Measurements from ENCODE around the gene SAV1.

GRCh38 chr14:50598765-50599164 is 69.3 kb downstream of the SAV1 start:
- TF ChIP-seq CTCF (IDR thresholded peaks at IDR 0.05; ENCODE audit: control extremely low read depth in 1 of 3, insufficient read depth in 1 of 3, low read depth in 1 of 3, low read length in 3 of 3), result no peak
- no peak for TF ChIP-seq USF2 (IDR thresholded peaks at IDR 0.05; ENCODE audit: low read length)
- no peak for TF ChIP-seq EZH2 (IDR thresholded peaks at IDR 0.05; ENCODE audit: low read depth, low read length, severe bottlenecking)
- TF ChIP-seq RAD21 (IDR thresholded peaks at IDR 0.05 in 1 of 2, conservative IDR thresholded peaks at IDR 0.05 in 1 of 2; ENCODE audit: low read depth in 2 of 2, low read length in 2 of 2), result no peak
- TF ChIP-seq CBX5 (IDR thresholded peaks at IDR 0.05; ENCODE audit: low read depth, low read length), result no peak
- TF ChIP-seq POLR2A (IDR thresholded peaks at IDR 0.05; ENCODE audit: control extremely low read depth in 1 of 2, low read depth in 2 of 2, low read length in 2 of 2), result no peak
- TF ChIP-seq GABPA (IDR thresholded peaks at IDR 0.05; ENCODE audit: borderline replicate concordance, insufficient read depth, low read length), result no peak
- no peak for TF ChIP-seq TCF12 (IDR thresholded peaks at IDR 0.05; ENCODE audit: low read depth, low read length)
- TF ChIP-seq CHD7 (IDR thresholded peaks at IDR 0.05; ENCODE audit: insufficient replicate concordance, low read length), result no peak
- TF ChIP-seq BRCA1 (IDR thresholded peaks at IDR 0.05; ENCODE audit: low read depth, low read length), result no peak
- TF ChIP-seq CREB1 (IDR thresholded peaks at IDR 0.05), result no peak
- no peak for TF ChIP-seq CHD2 (IDR thresholded peaks at IDR 0.05; ENCODE audit: low read length)
- TF ChIP-seq TAF1 (IDR thresholded peaks at IDR 0.05; ENCODE audit: low read depth, low read length), result no peak
- no peak for TF ChIP-seq GTF2F1 (IDR thresholded peaks at IDR 0.05; ENCODE audit: borderline replicate concordance, low read depth, low read length)

All from H1 (cell line).